ENCODE results near the gene SEC23A.

SEC23A gene

DNA sequence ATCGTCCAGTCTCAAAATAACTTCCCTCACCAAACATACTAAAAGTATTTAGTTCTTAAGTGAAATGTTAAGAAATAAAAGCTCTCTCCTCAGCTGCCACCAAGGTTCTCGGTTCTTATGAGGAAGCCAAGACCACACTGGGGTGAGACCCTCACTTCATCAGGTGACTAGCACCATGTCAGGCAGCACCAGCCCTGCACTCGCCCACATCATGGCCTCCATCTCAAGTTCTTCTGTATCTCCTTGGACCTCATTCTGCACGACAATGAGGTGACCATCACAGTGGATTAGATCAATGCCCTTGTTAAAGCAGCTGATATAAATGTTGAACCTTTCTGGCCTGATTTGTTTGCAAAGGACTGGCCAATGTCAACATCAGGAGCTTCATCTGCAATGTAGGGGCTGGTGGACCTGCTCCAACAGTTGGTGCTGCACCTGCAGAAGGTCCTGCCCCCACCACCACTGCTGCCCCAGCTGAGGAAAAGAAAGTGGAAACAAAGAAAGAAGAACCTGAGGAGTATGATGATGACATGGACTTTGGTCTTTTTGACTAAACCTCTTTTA is 12.4 kb downstream of the SEC23A start:
- no CpG with 5 or more reads among the region's 4 CpGs for WGBS (ENCODE audit: extremely low coverage, insufficient coverage, insufficient read length)
- no peak overlapping the region for H3K18ac ChIP-seq (ENCODE audit: low read length)

DNA sequence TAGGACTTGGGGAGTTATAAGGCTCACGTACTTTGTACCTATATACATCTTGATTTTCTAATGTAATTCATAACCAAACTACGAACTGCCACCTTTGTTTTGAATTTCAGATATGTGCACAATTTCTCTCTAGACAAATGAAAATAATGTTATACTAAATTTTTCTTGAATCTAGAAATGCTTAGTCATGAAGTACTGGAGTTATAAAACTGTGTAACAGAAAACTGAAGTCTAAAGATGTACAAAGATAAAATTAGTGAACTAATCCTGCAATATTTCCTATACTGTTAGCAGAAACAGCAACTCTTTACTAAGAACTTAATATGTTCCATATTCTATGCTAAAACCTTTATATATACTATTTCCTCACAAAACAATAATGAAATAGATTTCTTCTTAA is 15.5 kb downstream of the SEC23A start:
- Histone ChIP-seq H2AFZ (ENCODE audit: insufficient read depth, low read length, poor library complexity) (no peak overlapping the region), H3K27ac (ENCODE audit: low read depth, low read length) (no peak overlapping the region), H3K4me1 (ENCODE audit: control insufficient read depth in 1 of 2, insufficient read depth in 2 of 2, low read length in 2 of 2) (no peaks in the 10 kb centered on the region), H4K91ac (ENCODE audit: low read depth, low read length) (no peak overlapping the region), H3K4ac (ENCODE audit: low read depth, low read length) (no peak overlapping the region), H3K79me2 (ENCODE audit: control insufficient read depth, insufficient read depth, low read length, poor library complexity) (no peaks in the 10 kb centered on the region), H3K18ac (ENCODE audit: low read length) (no peak overlapping the region), H3K4me3 (ENCODE audit: low read depth, low read length) (no peak overlapping the region), H2BK5ac (ENCODE audit: low read depth, low read length, poor library complexity) (no peak overlapping the region), H3K9me3 (ENCODE audit: insufficient read depth, low read depth, low read length) (no peaks in the 10 kb centered on the region), H3K9ac (ENCODE audit: low read length) (no peak overlapping the region), H3K4me2 (ENCODE audit: low read length) (no peak overlapping the region), H4K12ac (ENCODE audit: low read depth, low read length) (no peak overlapping the region), H4K8ac (ENCODE audit: low read depth, low read length) (no peak overlapping the region), H3K27me3 (ENCODE audit: insufficient read depth, low read length) (no peaks in the 10 kb centered on the region), H3K14ac (ENCODE audit: low read length) (no peak overlapping the region), H2AK5ac (ENCODE audit: low read length) (no peak overlapping the region), H3K79me1 (ENCODE audit: low read length) (no peaks in the 10 kb centered on the region), H2BK120ac (ENCODE audit: insufficient read depth, low read length, poor library complexity) (no peak overlapping the region), H3K36me3 (ENCODE audit: control insufficient read depth in 1 of 2, insufficient read depth in 2 of 2, low read length in 2 of 2) (peaks cover 25 to 36% of the 10 kb centered on the region in 2 experiments), H3K23ac (ENCODE audit: low read length) (no peak overlapping the region), H2BK12ac (ENCODE audit: low read length) (no peak overlapping the region)
- no peak for DNase-seq
- no CpG with 5 or more reads among the region's 2 CpGs for whole genome bisulfite sequencing (ENCODE audit: extremely low coverage, insufficient coverage, insufficient read length)

More for the DNA sequence above, 12.4 kb downstream of the SEC23A start:
- H3K79me1 ChIP-seq (ENCODE audit: low read length), result no peaks in the 10 kb centered on the region
- no peak overlapping the region for H3K4me2 ChIP-seq (ENCODE audit: low read length)
- no peaks in the 10 kb centered on the region for H3K4me1 ChIP-seq (ENCODE audit: control insufficient read depth in 1 of 2, insufficient read depth in 2 of 2, low read length in 2 of 2)
- H3K14ac ChIP-seq (ENCODE audit: low read length), result no peak overlapping the region
- no peaks in the 10 kb centered on the region for H3K27me3 ChIP-seq (ENCODE audit: insufficient read depth, low read length)
- no peak overlapping the region for H4K12ac ChIP-seq (ENCODE audit: low read depth, low read length)
- no peak overlapping the region for H2BK120ac ChIP-seq (ENCODE audit: insufficient read depth, low read length, poor library complexity)
- no peak overlapping the region for H3K23ac ChIP-seq (ENCODE audit: low read length)
- no peak overlapping the region for H3K9ac ChIP-seq (ENCODE audit: low read length)
- H2BK12ac ChIP-seq (ENCODE audit: low read length), result no peak overlapping the region
- no peaks in the 10 kb centered on the region for H3K79me2 ChIP-seq (ENCODE audit: control insufficient read depth, insufficient read depth, low read length, poor library complexity)
- H3K4ac ChIP-seq (ENCODE audit: low read depth, low read length), result no peak overlapping the region
- no peak overlapping the region for H3K4me3 ChIP-seq (ENCODE audit: low read depth, low read length)
- H4K8ac ChIP-seq (ENCODE audit: low read depth, low read length), result no peak overlapping the region
- H3K36me3 ChIP-seq (ENCODE audit: control insufficient read depth in 1 of 2, insufficient read depth in 2 of 2, low read length in 2 of 2), result peaks cover 29% of the 10 kb centered on the region in 2 experiments
- no peak overlapping the region for H4K91ac ChIP-seq (ENCODE audit: low read depth, low read length)
- no peak overlapping the region for H2AK5ac ChIP-seq (ENCODE audit: low read length)
- H3K27ac ChIP-seq (ENCODE audit: low read depth, low read length), result no peak overlapping the region
- DNase-seq, result no peak
- H2BK5ac ChIP-seq (ENCODE audit: low read depth, low read length, poor library complexity), result no peak overlapping the region
- no peak overlapping the region for H2AFZ ChIP-seq (ENCODE audit: insufficient read depth, low read length, poor library complexity)
- no peaks in the 10 kb centered on the region for H3K9me3 ChIP-seq (ENCODE audit: insufficient read depth, low read depth, low read length)

DNA sequence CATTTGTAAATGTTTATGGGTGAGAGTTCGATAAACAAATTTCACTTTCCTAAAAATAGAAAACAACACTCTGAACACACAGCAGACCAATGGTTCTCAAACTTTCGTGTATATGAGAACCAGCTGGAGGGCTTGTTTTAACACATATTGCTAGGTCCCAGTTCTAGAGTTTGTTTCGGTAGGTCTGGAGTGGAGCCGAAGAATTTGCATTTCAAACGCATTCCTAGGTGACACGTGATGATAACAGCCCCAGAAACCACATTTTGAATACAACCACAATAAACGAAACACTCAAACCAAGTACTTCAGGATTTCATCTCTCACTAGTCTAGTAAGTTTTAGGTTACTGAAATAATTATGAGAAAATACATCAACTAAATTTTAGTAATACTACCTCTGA is 17.1 kb downstream of the SEC23A start:
- Histone ChIP-seq H2BK12ac (ENCODE audit: low read length) (no peak overlapping the region), H4K8ac (ENCODE audit: low read depth, low read length) (no peak overlapping the region), H3K27ac (ENCODE audit: low read depth, low read length) (no peak overlapping the region), H2AFZ (ENCODE audit: insufficient read depth, low read length, poor library complexity) (no peak overlapping the region), H3K18ac (ENCODE audit: low read length) (no peak overlapping the region), H4K12ac (ENCODE audit: low read depth, low read length) (no peak overlapping the region), H3K79me1 (ENCODE audit: low read length) (no peaks in the 10 kb centered on the region), H3K4me3 (ENCODE audit: low read depth, low read length) (no peak overlapping the region), H3K9ac (ENCODE audit: low read length) (no peak overlapping the region), H2BK120ac (ENCODE audit: insufficient read depth, low read length, poor library complexity) (no peak overlapping the region), H3K79me2 (ENCODE audit: control insufficient read depth, insufficient read depth, low read length, poor library complexity) (no peaks in the 10 kb centered on the region), H4K91ac (ENCODE audit: low read depth, low read length) (no peak overlapping the region), H3K4ac (ENCODE audit: low read depth, low read length) (no peak overlapping the region), H3K4me2 (ENCODE audit: low read length) (no peak overlapping the region), H3K27me3 (ENCODE audit: insufficient read depth, low read length) (no peaks in the 10 kb centered on the region), H3K9me3 (ENCODE audit: insufficient read depth, low read depth, low read length) (no peaks in the 10 kb centered on the region), H3K36me3 (ENCODE audit: control insufficient read depth in 1 of 2, insufficient read depth in 2 of 2, low read length in 2 of 2) (peaks cover 26 to 37% of the 10 kb centered on the region in 2 experiments), H2AK5ac (ENCODE audit: low read length) (no peak overlapping the region), H3K4me1 (ENCODE audit: control insufficient read depth in 1 of 2, insufficient read depth in 2 of 2, low read length in 2 of 2) (no peaks in the 10 kb centered on the region), H3K14ac (ENCODE audit: low read length) (no peak overlapping the region), H2BK5ac (ENCODE audit: low read depth, low read length, poor library complexity) (no peak overlapping the region), H3K23ac (ENCODE audit: low read length) (no peak overlapping the region)
- DNase-seq, result no peak
- no CpG with 5 or more reads among the region's 7 CpGs for WGBS (ENCODE audit: extremely low coverage, insufficient coverage, insufficient read length)

DNA sequence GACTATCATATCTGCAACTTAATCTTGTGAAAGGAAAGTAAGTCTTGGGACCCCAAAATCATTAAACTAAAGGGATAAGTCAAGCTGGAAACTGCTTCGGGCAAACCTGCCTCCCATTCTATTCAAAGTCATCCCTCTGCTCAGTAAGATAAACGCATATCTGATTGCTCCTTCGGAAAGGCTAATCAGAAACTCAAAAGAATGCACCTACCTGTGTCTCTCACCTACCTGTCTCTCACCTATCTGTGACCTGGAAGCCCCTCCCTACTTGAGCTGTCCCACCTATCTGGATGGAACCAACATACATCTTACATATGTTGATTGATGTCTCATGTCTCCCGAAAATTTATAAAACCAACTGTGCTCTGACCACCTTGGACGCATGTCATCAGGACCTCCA is 19.9 kb downstream of the SEC23A start:
- no peak overlapping the region for H2BK5ac ChIP-seq (ENCODE audit: low read depth, low read length, poor library complexity)
- H2AFZ ChIP-seq (ENCODE audit: insufficient read depth, low read length, poor library complexity), result no peak overlapping the region
- no peak overlapping the region for H3K14ac ChIP-seq (ENCODE audit: low read length)
- H3K79me2 ChIP-seq (ENCODE audit: control insufficient read depth, insufficient read depth, low read length, poor library complexity), result no peaks in the 10 kb centered on the region
- no peak overlapping the region for H4K12ac ChIP-seq (ENCODE audit: low read depth, low read length)
- H2BK120ac ChIP-seq (ENCODE audit: insufficient read depth, low read length, poor library complexity), result no peak overlapping the region
- no peak overlapping the region for H2AK5ac ChIP-seq (ENCODE audit: low read length)
- no peaks in the 10 kb centered on the region for H3K79me1 ChIP-seq (ENCODE audit: low read length)
- no peak overlapping the region for H3K23ac ChIP-seq (ENCODE audit: low read length)
- no peak overlapping the region for H3K18ac ChIP-seq (ENCODE audit: low read length)
- no CpG with 5 or more reads among the region's 5 CpGs for WGBS (ENCODE audit: extremely low coverage, insufficient coverage, insufficient read length)
- no peak overlapping the region for H3K4me2 ChIP-seq (ENCODE audit: low read length)
- no peak for DNase-seq
- H3K27ac ChIP-seq (ENCODE audit: low read depth, low read length), result no peak overlapping the region
- no peak overlapping the region for H4K91ac ChIP-seq (ENCODE audit: low read depth, low read length)
- no peak overlapping the region for H3K9ac ChIP-seq (ENCODE audit: low read length)
- peaks cover 15 to 25% of the 10 kb centered on the region in 2 experiments for H3K36me3 ChIP-seq (ENCODE audit: control insufficient read depth in 1 of 2, insufficient read depth in 2 of 2, low read length in 2 of 2)
- no peak overlapping the region for H3K4ac ChIP-seq (ENCODE audit: low read depth, low read length)
- H3K9me3 ChIP-seq (ENCODE audit: insufficient read depth, low read depth, low read length), result no peaks in the 10 kb centered on the region
- H4K8ac ChIP-seq (ENCODE audit: low read depth, low read length), result no peak overlapping the region
- H3K4me3 ChIP-seq (ENCODE audit: low read depth, low read length), result no peak overlapping the region
- H2BK12ac ChIP-seq (ENCODE audit: low read length), result no peak overlapping the region
- H3K4me1 ChIP-seq (ENCODE audit: control insufficient read depth in 1 of 2, insufficient read depth in 2 of 2, low read length in 2 of 2), result no peaks in the 10 kb centered on the region
- no peaks in the 10 kb centered on the region for H3K27me3 ChIP-seq (ENCODE audit: insufficient read depth, low read length)

Data from trophoblast cell (in vitro differentiated cells and primary cell).